ENCODE data around the gene IL1RAPL1. TPM values are rescaled to one million over a fixed set of nuclear protein-coding genes. Genes with fewer than 3 reads are reported as not detected.

The IL1RAPL1 gene
- total RNA-seq, 2 donors from 2014 or later, result 0.66 to 1.1 TPM

GRCh38 chrX:29867971-29868370, 1280.7 kb downstream of the IL1RAPL1 start:
- no peak overlapping the region for H3K27ac Mint-ChIP-seq
- no peaks in the 10 kb centered on the region for H3K9me3 ChIP-seq (ENCODE audit: control insufficient read depth, low read length)
- no peaks in the 10 kb centered on the region for H3K4me1 ChIP-seq (ENCODE audit: control insufficient read depth, insufficient read depth, low read length)
- no peak overlapping the region for H3K27ac ChIP-seq (ENCODE audit: low read depth, low read length)
- no peak overlapping the region for H3K4me3 Mint-ChIP-seq
- WGBS, 2 experiments (ENCODE audit: insufficient coverage in 1 of 2, insufficient read length in 1 of 2), result 76% methylated on average over 4 of the region's 4 CpGs; no CpG with 5 or more reads in 1 of the 2 experiments
- no peak overlapping the region for H3K9ac ChIP-seq (ENCODE audit: extremely low read depth, low read length, poor library complexity, severe bottlenecking)
- H3K36me3 Mint-ChIP-seq (ENCODE audit: low read depth), result no peaks in the 10 kb centered on the region
- no peak overlapping the region for H3K4me3 ChIP-seq (ENCODE audit: low read length)
- no peaks in the 10 kb centered on the region for H3K27me3 ChIP-seq (ENCODE audit: control insufficient read depth, insufficient read depth, low read length, poor library complexity, severe bottlenecking)
- H3K36me3 ChIP-seq (ENCODE audit: control insufficient read depth, insufficient read depth, low read length), result no peaks in the 10 kb centered on the region
- no peaks in the 10 kb centered on the region for H3K9me3 Mint-ChIP-seq
- H3K27me3 Mint-ChIP-seq (ENCODE audit: insufficient read depth), result no peaks in the 10 kb centered on the region
- no peak for TF ChIP-seq CTCF (conservative IDR thresholded peaks at IDR 0.05)
- no peak for DNase-seq
- peaks cover 5% of the 10 kb centered on the region for H3K4me1 Mint-ChIP-seq

GRCh38 chrX:29869837-29870236, 1282.6 kb downstream of the IL1RAPL1 start:
- no peak for DNase-seq
- Histone ChIP-seq H3K4me1 (ENCODE audit: control insufficient read depth, insufficient read depth, low read length) (no peaks in the 10 kb centered on the region), H3K4me3 (ENCODE audit: low read length) (no peak overlapping the region), H3K9ac (ENCODE audit: extremely low read depth, low read length, poor library complexity, severe bottlenecking) (no peak overlapping the region), H3K9me3 (ENCODE audit: control insufficient read depth, low read length) (no peaks in the 10 kb centered on the region), H3K36me3 (ENCODE audit: control insufficient read depth, insufficient read depth, low read length) (no peaks in the 10 kb centered on the region), H3K27ac (ENCODE audit: low read depth, low read length) (no peak overlapping the region), H3K27me3 (ENCODE audit: control insufficient read depth, insufficient read depth, low read length, poor library complexity, severe bottlenecking) (no peaks in the 10 kb centered on the region)
- H3K27ac Mint-ChIP-seq, result no peak overlapping the region
- 100% methylated on average over 1 of the region's 1 CpG for WGBS, 2 experiments (ENCODE audit: insufficient coverage in 1 of 2, insufficient read length in 1 of 2)
- no peak overlapping the region for H3K4me3 Mint-ChIP-seq
- no peak for TF ChIP-seq CTCF (conservative IDR thresholded peaks at IDR 0.05)
- H3K36me3 Mint-ChIP-seq (ENCODE audit: low read depth), result no peaks in the 10 kb centered on the region
- no peaks in the 10 kb centered on the region for H3K9me3 Mint-ChIP-seq
- H3K27me3 Mint-ChIP-seq (ENCODE audit: insufficient read depth), result no peaks in the 10 kb centered on the region
- peaks cover 14% of the 10 kb centered on the region for H3K4me1 Mint-ChIP-seq

DNA sequence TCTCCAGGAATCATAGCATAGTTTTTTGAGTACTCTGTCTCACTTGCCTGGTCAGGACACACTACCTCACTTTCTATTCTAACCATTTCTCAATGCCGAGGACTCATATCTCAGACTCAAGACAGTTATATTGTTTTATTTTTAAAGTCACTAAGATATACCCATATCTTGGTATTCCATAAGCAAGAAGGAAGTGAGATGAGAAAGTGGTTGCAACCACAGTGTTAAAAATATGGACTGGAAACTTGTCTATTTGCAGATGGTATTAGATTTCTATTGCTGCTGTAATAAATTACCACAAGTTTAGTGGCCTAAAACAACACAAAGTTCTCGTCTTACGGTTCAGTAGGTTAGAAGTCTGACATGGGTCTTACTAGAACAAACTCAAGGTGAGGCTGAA, 1283.4 kb downstream of the IL1RAPL1 start:
- no peak for DNase-seq
- no peak overlapping the region for H3K9ac ChIP-seq (ENCODE audit: extremely low read depth, low read length, poor library complexity, severe bottlenecking)
- 89% methylated on average over 3 of the region's 3 CpGs; no CpG with 5 or more reads in 1 of the 2 experiments for WGBS, 2 experiments (ENCODE audit: insufficient coverage in 1 of 2, insufficient read length in 1 of 2)
- no peak overlapping the region for H3K27ac Mint-ChIP-seq
- H3K27ac ChIP-seq (ENCODE audit: low read depth, low read length), result no peak overlapping the region
- H3K9me3 Mint-ChIP-seq, result no peaks in the 10 kb centered on the region
- H3K36me3 ChIP-seq (ENCODE audit: control insufficient read depth, insufficient read depth, low read length), result no peaks in the 10 kb centered on the region
- TF ChIP-seq CTCF (conservative IDR thresholded peaks at IDR 0.05), result no peak
- no peaks in the 10 kb centered on the region for H3K4me1 ChIP-seq (ENCODE audit: control insufficient read depth, insufficient read depth, low read length)
- H3K9me3 ChIP-seq (ENCODE audit: control insufficient read depth, low read length), result no peaks in the 10 kb centered on the region
- H3K27me3 Mint-ChIP-seq (ENCODE audit: insufficient read depth), result no peaks in the 10 kb centered on the region
- H3K36me3 Mint-ChIP-seq (ENCODE audit: low read depth), result no peaks in the 10 kb centered on the region
- H3K4me1 Mint-ChIP-seq, result peaks cover 14% of the 10 kb centered on the region
- no peak overlapping the region for H3K4me3 ChIP-seq (ENCODE audit: low read length)
- H3K27me3 ChIP-seq (ENCODE audit: control insufficient read depth, insufficient read depth, low read length, poor library complexity, severe bottlenecking), result no peaks in the 10 kb centered on the region
- no peak overlapping the region for H3K4me3 Mint-ChIP-seq
